ENCODE measurements around the gene RBP3.

RBP3 gene

DNA sequence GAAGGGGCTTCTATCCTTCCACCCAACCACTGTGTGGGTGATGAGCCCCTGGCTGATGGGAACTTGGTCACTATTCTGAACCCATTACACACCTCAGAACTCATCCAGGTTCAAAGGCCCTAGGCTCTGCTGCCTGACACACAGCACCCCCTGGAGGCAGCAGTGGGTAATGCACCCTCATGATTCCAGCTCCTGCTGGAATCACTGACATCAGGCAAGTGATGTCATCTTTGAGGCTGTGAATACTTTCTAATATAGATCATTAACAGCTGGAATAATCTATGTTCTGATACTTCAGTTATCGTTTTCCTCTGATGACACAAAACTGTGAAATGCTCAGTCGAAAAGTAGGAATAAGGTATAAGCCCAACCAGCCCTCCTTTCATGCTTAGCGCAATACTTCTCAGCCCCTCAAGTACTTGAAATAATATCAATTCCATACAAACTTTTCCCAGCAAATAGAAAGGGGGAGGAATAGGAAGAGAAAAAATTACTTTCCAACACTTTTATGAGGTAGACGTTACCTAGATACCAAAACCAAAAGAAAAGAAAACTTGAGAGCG is 7.5 kb upstream of the RBP3 start (continued):
- TF ChIP-seq ZFP37 (tag by site-specific recombination; IDR thresholded peaks at IDR 0.05) (no peak), ZNF76 (tag by site-specific recombination; IDR thresholded peaks at IDR 0.05; ENCODE audit: borderline replicate concordance, low read depth) (no peak), ZNF19 (tag by site-specific recombination; IDR thresholded peaks at IDR 0.05; ENCODE audit: low read depth) (no peak), ZNF416 (tag by site-specific recombination; IDR thresholded peaks at IDR 0.05) (no peak), REPIN1 (tag by site-specific recombination; IDR thresholded peaks at IDR 0.05; ENCODE audit: low read depth) (no peak), YY2 (tag by site-specific recombination; IDR thresholded peaks at IDR 0.05) (no peak), ZFP41 (tag by site-specific recombination; IDR thresholded peaks at IDR 0.05; ENCODE audit: borderline replicate concordance) (no peak), ZNF350 (tag by site-specific recombination; IDR thresholded peaks at IDR 0.05) (no peak), ZNF548 (tag by site-specific recombination; IDR thresholded peaks at IDR 0.05) (no peak), ZNF292 (tag by site-specific recombination; IDR thresholded peaks at IDR 0.05; ENCODE audit: borderline replicate concordance, low read depth) (no peak), ZNF791 (tag by site-specific recombination; IDR thresholded peaks at IDR 0.05) (no peak), ZNF37A (tag by site-specific recombination; IDR thresholded peaks at IDR 0.05) (no peak), ZNF274 (IDR thresholded peaks at IDR 0.05; ENCODE audit: low read length) (no peak), ZNF274 (tag by site-specific recombination; IDR thresholded peaks at IDR 0.05; ENCODE audit: borderline replicate concordance) (no peak), ZBTB7A (tag by site-specific recombination; IDR thresholded peaks at IDR 0.05; ENCODE audit: low read depth) (no peak), ZNF335 (tag by site-specific recombination; conservative IDR thresholded peaks at IDR 0.05) (no peak), ZNF2 (tag by site-specific recombination; IDR thresholded peaks at IDR 0.05) (peak; percentile 94), TCF7L2 (IDR thresholded peaks at IDR 0.05; ENCODE audit: borderline replicate concordance, low read depth, low read length) (no peak), ZNF501 (tag by site-specific recombination; IDR thresholded peaks at IDR 0.05) (no peak)
- TF ChIP-seq, protein P1, sequence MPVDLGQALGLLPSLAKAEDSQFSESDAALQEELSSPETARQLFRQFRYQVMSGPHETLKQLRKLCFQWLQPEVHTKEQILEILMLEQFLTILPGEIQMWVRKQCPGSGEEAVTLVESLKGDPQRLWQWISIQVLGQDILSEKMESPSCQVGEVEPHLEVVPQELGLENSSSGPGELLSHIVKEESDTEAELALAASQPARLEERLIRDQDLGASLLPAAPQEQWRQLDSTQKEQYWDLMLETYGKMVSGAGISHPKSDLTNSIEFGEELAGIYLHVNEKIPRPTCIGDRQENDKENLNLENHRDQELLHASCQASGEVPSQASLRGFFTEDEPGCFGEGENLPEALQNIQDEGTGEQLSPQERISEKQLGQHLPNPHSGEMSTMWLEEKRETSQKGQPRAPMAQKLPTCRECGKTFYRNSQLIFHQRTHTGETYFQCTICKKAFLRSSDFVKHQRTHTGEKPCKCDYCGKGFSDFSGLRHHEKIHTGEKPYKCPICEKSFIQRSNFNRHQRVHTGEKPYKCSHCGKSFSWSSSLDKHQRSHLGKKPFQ (tag by site-specific recombination; IDR thresholded peaks at IDR 0.05), result no peak

DNA sequence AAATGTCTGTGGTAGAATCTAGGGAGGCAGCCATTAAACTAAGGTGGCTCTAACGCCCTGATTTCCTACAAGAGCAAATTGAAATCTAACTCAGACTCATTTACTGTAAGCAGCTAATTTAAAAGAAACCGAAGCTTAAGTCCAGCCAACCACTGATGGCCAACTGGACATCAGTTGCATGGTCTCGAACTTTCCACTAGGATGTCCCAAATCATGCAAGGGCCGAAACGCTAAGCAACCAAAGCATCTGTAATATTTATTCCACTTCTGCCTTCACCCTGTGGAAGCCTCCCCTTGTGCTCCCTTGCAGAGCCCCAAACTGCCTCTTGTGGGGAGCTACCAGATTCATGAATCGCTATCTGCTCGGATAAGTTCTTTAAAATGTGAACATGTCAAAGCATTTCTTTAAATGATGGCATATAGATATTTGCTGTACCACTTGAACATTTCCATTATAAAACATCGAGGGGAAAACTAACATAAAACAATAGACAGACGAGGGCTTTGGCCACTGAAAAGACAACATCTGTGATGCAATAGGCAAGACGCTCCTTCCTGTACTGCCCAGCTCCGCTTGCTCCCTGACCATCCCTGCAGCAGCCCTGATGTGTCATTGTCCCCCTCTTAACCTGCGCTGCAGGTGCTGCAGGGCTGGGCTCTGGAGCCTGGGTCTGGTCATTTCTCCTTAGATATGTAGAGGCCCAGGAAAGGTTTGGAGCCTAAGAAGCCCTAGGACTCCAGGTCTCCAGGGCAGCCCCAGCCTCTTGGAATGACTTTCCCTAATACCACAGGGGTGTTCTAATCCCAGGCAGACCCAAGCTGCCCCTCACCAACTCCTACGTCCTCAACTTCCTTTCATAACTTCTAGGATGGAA is 2.9 kb upstream of the RBP3 start:
- Histone ChIP-seq H3K27ac (ENCODE audit: extremely low read depth, low read depth, low read length) (no peak overlapping the region), H3K4me3 (ENCODE audit: low read depth, low read length) (no peak overlapping the region), H3K36me3 (ENCODE audit: control insufficient read depth in 2 of 2, insufficient read depth in 1 of 2, low read length in 2 of 2) (no peaks in the 10 kb centered on the region), H3K4me1 (ENCODE audit: control insufficient read depth, insufficient read depth, low read length) (peaks cover 3% of the 10 kb centered on the region; the same call in 1 of the 2 replicates), H3K9me3 (ENCODE audit: control insufficient read depth, insufficient read depth, low read depth, low read length) (no peaks in the 10 kb centered on the region)
- ChIA-PET POLR2A (no interaction called here), CTCF (interaction anchor here (1.2 to 1.6 kb wide), 2 partner anchors 13 to 297 kb away, joined by 4 to 6 read pairs; no protein-coding TSS in a partner anchor)
- no peak for TF ChIP-seq KLF1 (tag by site-specific recombination; IDR thresholded peaks at IDR 0.05)
- no peak for TF ChIP-seq ZNF560 (tag by site-specific recombination; IDR thresholded peaks at IDR 0.05; ENCODE audit: borderline replicate concordance)
- TF ChIP-seq, protein P2, sequence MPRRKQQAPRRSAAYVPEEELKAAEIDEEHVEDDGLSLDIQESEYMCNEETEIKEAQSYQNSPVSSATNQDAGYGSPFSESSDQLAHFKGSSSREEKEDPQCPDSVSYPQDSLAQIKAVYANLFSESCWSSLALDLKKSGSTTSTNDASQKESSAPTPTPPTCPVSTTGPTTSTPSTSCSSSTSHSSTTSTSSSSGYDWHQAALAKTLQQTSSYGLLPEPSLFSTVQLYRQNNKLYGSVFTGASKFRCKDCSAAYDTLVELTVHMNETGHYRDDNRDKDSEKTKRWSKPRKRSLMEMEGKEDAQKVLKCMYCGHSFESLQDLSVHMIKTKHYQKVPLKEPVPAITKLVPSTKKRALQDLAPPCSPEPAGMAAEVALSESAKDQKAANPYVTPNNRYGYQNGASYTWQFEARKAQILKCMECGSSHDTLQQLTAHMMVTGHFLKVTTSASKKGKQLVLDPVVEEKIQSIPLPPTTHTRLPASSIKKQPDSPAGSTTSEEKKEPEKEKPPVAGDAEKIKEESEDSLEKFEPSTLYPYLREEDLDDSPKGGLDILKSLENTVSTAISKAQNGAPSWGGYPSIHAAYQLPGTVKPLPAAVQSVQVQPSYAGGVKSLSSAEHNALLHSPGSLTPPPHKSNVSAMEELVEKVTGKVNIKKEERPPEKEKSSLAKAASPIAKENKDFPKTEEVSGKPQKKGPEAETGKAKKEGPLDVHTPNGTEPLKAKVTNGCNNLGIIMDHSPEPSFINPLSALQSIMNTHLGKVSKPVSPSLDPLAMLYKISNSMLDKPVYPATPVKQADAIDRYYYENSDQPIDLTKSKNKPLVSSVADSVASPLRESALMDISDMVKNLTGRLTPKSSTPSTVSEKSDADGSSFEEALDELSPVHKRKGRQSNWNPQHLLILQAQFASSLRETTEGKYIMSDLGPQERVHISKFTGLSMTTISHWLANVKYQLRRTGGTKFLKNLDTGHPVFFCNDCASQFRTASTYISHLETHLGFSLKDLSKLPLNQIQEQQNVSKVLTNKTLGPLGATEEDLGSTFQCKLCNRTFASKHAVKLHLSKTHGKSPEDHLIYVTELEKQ (tag by site-specific recombination; IDR thresholded peaks at IDR 0.05; ENCODE audit: borderline replicate concordance), result no peak
- TF ChIP-seq, protein P3, sequence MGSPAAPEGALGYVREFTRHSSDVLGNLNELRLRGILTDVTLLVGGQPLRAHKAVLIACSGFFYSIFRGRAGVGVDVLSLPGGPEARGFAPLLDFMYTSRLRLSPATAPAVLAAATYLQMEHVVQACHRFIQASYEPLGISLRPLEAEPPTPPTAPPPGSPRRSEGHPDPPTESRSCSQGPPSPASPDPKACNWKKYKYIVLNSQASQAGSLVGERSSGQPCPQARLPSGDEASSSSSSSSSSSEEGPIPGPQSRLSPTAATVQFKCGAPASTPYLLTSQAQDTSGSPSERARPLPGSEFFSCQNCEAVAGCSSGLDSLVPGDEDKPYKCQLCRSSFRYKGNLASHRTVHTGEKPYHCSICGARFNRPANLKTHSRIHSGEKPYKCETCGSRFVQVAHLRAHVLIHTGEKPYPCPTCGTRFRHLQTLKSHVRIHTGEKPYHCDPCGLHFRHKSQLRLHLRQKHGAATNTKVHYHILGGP (tag by site-specific recombination; IDR thresholded peaks at IDR 0.05), result no peak
- no peak for TF ChIP-seq ZBTB17 (tag by site-specific recombination; IDR thresholded peaks at IDR 0.05)
- TF ChIP-seq ZNF2 (tag by site-specific recombination; IDR thresholded peaks at IDR 0.05), result no peak
- no peak for TF ChIP-seq ZNF501 (tag by site-specific recombination; IDR thresholded peaks at IDR 0.05)
- no peak for TF ChIP-seq ZNF19 (tag by site-specific recombination; IDR thresholded peaks at IDR 0.05; ENCODE audit: low read depth)
- no peak for TF ChIP-seq ZNF184 (tag by site-specific recombination; IDR thresholded peaks at IDR 0.05)
- no peak for TF ChIP-seq ZNF843 (tag by site-specific recombination; IDR thresholded peaks at IDR 0.05)
- no peak for TF ChIP-seq SCRT2 (tag by site-specific recombination; IDR thresholded peaks at IDR 0.05)
- TF ChIP-seq ZNF529 (tag by site-specific recombination; IDR thresholded peaks at IDR 0.05; ENCODE audit: insufficient replicate concordance), result no peak
- no peak for TF ChIP-seq OVOL3 (tag by site-specific recombination; IDR thresholded peaks at IDR 0.05)
- TF ChIP-seq, protein P4, sequence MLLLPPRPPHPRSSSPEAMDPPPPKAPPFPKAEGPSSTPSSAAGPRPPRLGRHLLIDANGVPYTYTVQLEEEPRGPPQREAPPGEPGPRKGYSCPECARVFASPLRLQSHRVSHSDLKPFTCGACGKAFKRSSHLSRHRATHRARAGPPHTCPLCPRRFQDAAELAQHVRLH (tag by site-specific recombination; IDR thresholded peaks at IDR 0.05), result no peak

All from HEK293 (cell line).